ENCODE measurements around the gene LIPM. TPM values are rescaled to one million over a fixed set of nuclear protein-coding genes. Genes with fewer than 3 reads are reported as not detected.

The LIPM gene
- total RNA-seq, 2 experiments from 2014 or later: not detected

- POLR2A ChIA-PET: no interaction called here
Observed at GRCh38 chr10:88786032-88786770, 16.3 kb upstream of the LIPM start.

GRCh38 chr10:88787463-88787862 is 15.1 kb upstream of the LIPM start:
- Mint-ChIP-seq H3K9me3 (no peaks in the 10 kb centered on the region), H3K4me1 (no peaks in the 10 kb centered on the region), H3K27ac (no peak overlapping the region), H3K36me3 (no peaks in the 10 kb centered on the region), H3K4me3 (no peak overlapping the region), H3K27me3 (peaks cover 6% of the 10 kb centered on the region)
- ATAC-seq (ENCODE audit: low read depth) (no peak), DNase-seq (no peak)
- POLR2A ChIA-PET: interaction anchor here (0.5 kb wide), 1 partner anchor 144 kb away, joined by 4 read pairs; no protein-coding TSS in a partner anchor

More at GRCh38 chr10:88786032-88786770, 16.3 kb upstream of the LIPM start:
- H3K9me3 Mint-ChIP-seq: no peaks in the 10 kb centered on the region
- H3K27ac Mint-ChIP-seq: no peak overlapping the region
- H3K4me3 Mint-ChIP-seq: no peak overlapping the region
- H3K27me3 Mint-ChIP-seq: peaks cover 6% of the 10 kb centered on the region
- no peaks in the 10 kb centered on the region for H3K36me3 Mint-ChIP-seq
- no peak for DNase-seq
- H3K4me1 Mint-ChIP-seq: no peaks in the 10 kb centered on the region
- ATAC-seq (ENCODE audit: low read depth): no peak

- POLR2A ChIA-PET: no interaction called here
Observed at GRCh38 chr10:88788924-88789323, 13.6 kb upstream of the LIPM start.

GRCh38 chr10:88791924-88792323 is 10.6 kb upstream of the LIPM start:
- POLR2A ChIA-PET: no interaction called here
- no peaks in the 10 kb centered on the region for H3K27me3 Mint-ChIP-seq

More at GRCh38 chr10:88788924-88789323, 13.6 kb upstream of the LIPM start:
- Mint-ChIP-seq H3K27ac (no peak overlapping the region), H3K4me1 (peaks cover 10% of the 10 kb centered on the region), H3K27me3 (peaks cover 2% of the 10 kb centered on the region), H3K9me3 (no peaks in the 10 kb centered on the region), H3K36me3 (no peaks in the 10 kb centered on the region), H3K4me3 (no peak overlapping the region)
- no peak for DNase-seq
- no peak for ATAC-seq (ENCODE audit: low read depth)

GRCh38 chr10:88792661-88793060 is 9.9 kb upstream of the LIPM start:
- POLR2A ChIA-PET: no interaction called here
- H3K36me3 Mint-ChIP-seq: no peaks in the 10 kb centered on the region
- no peaks in the 10 kb centered on the region for H3K27me3 Mint-ChIP-seq
- DNase-seq (no peak), ATAC-seq (ENCODE audit: low read depth) (no peak)
- no peak overlapping the region for H3K4me3 Mint-ChIP-seq
- H3K4me1 Mint-ChIP-seq: peaks cover 15% of the 10 kb centered on the region
- no peak overlapping the region for H3K27ac Mint-ChIP-seq
- no peaks in the 10 kb centered on the region for H3K9me3 Mint-ChIP-seq

More at GRCh38 chr10:88791924-88792323, 10.6 kb upstream of the LIPM start:
- no peaks in the 10 kb centered on the region for H3K9me3 Mint-ChIP-seq
- ATAC-seq (ENCODE audit: low read depth): no peak
- no peaks in the 10 kb centered on the region for H3K36me3 Mint-ChIP-seq
- no peak overlapping the region for H3K4me3 Mint-ChIP-seq
- no peak overlapping the region for H3K27ac Mint-ChIP-seq
- DNase-seq: no peak
- H3K4me1 Mint-ChIP-seq: peaks cover 15% of the 10 kb centered on the region

- DNase-seq (no peak), ATAC-seq (ENCODE audit: low read depth) (peak; percentile 70)
- peak overlapping the region; percentile 41 for H3K4me3 Mint-ChIP-seq
- H3K9me3 Mint-ChIP-seq: no peaks in the 10 kb centered on the region
- H3K27ac Mint-ChIP-seq: peak overlapping the region; percentile 15
- no peaks in the 10 kb centered on the region for H3K36me3 Mint-ChIP-seq
- H3K27me3 Mint-ChIP-seq: no peaks in the 10 kb centered on the region
- H3K4me1 Mint-ChIP-seq: peaks cover 15% of the 10 kb centered on the region
- POLR2A ChIA-PET: no interaction called here
Observed at GRCh38 chr10:88793712-88794299, 8.7 kb upstream of the LIPM start.

GRCh38 chr10:88794731-88795130 is 7.8 kb upstream of the LIPM start:
- ATAC-seq (ENCODE audit: low read depth): no peak
- H3K4me1 Mint-ChIP-seq: peaks cover 15% of the 10 kb centered on the region
- H3K9me3 Mint-ChIP-seq: no peaks in the 10 kb centered on the region
- no peak overlapping the region for H3K4me3 Mint-ChIP-seq
- no peaks in the 10 kb centered on the region for H3K36me3 Mint-ChIP-seq
- DNase-seq: no peak
- no peak overlapping the region for H3K27ac Mint-ChIP-seq
- POLR2A ChIA-PET: no interaction called here
- H3K27me3 Mint-ChIP-seq: peaks cover 6% of the 10 kb centered on the region

GRCh38 chr10:88800152-88801125 is 2.1 kb upstream of the LIPM start:
- Mint-ChIP-seq H3K4me1 (no peaks in the 10 kb centered on the region), H3K4me3 (no peak overlapping the region), H3K27ac (no peak overlapping the region), H3K9me3 (no peaks in the 10 kb centered on the region), H3K27me3 (peaks cover 6% of the 10 kb centered on the region), H3K36me3 (no peaks in the 10 kb centered on the region)
- no peak for DNase-seq
- no peak for ATAC-seq (ENCODE audit: low read depth)
- POLR2A ChIA-PET: no interaction called here

- Mint-ChIP-seq H3K27me3 (peaks cover 6% of the 10 kb centered on the region), H3K36me3 (no peaks in the 10 kb centered on the region), H3K9me3 (no peaks in the 10 kb centered on the region), H3K4me1 (no peaks in the 10 kb centered on the region), H3K27ac (no peak overlapping the region), H3K4me3 (no peak overlapping the region)
- POLR2A ChIA-PET: no interaction called here
- DNase-seq (no peak), ATAC-seq (ENCODE audit: low read depth) (no peak)
Observed at GRCh38 chr10:88803641-88804040, 1.1 kb downstream of the LIPM start.

- POLR2A ChIA-PET: no interaction called here
Observed at GRCh38 chr10:88804083-88804812, 1.7 kb downstream of the LIPM start.

GRCh38 chr10:88805361-88805760 is 2.8 kb downstream of the LIPM start:
- POLR2A ChIA-PET: no interaction called here
- Mint-ChIP-seq H3K36me3 (no peaks in the 10 kb centered on the region), H3K4me3 (no peak overlapping the region), H3K9me3 (no peaks in the 10 kb centered on the region), H3K27me3 (no peaks in the 10 kb centered on the region), H3K4me1 (peaks cover under 1% of the 10 kb centered on the region), H3K27ac (no peak overlapping the region)
- ATAC-seq (ENCODE audit: low read depth) (no peak), DNase-seq (no peak)

More at GRCh38 chr10:88804083-88804812, 1.7 kb downstream of the LIPM start:
- Mint-ChIP-seq H3K27me3 (peaks cover 3% of the 10 kb centered on the region), H3K27ac (no peak overlapping the region), H3K4me3 (no peak overlapping the region), H3K36me3 (no peaks in the 10 kb centered on the region), H3K4me1 (no peaks in the 10 kb centered on the region), H3K9me3 (no peaks in the 10 kb centered on the region)
- DNase-seq (no peak), ATAC-seq (ENCODE audit: low read depth) (no peak)

- no peak for DNase-seq
- H3K4me3 Mint-ChIP-seq: no peak overlapping the region
- H3K4me1 Mint-ChIP-seq: peaks cover 4% of the 10 kb centered on the region
- H3K27me3 Mint-ChIP-seq: no peaks in the 10 kb centered on the region
- no peak for ATAC-seq (ENCODE audit: low read depth)
- H3K9me3 Mint-ChIP-seq: no peaks in the 10 kb centered on the region
- no peak overlapping the region for H3K27ac Mint-ChIP-seq
- POLR2A ChIA-PET: no interaction called here
- H3K36me3 Mint-ChIP-seq: no peaks in the 10 kb centered on the region
Observed at GRCh38 chr10:88805924-88806323, 3.4 kb downstream of the LIPM start.

GRCh38 chr10:88809621-88810020 is 7.1 kb downstream of the LIPM start:
- Mint-ChIP-seq H3K4me3 (no peak overlapping the region), H3K9me3 (no peaks in the 10 kb centered on the region), H3K27ac (no peak overlapping the region), H3K36me3 (no peaks in the 10 kb centered on the region), H3K4me1 (peaks cover 4% of the 10 kb centered on the region), H3K27me3 (peaks cover 3% of the 10 kb centered on the region)
- no peak for DNase-seq
- no peak for ATAC-seq (ENCODE audit: low read depth)
- POLR2A ChIA-PET: no interaction called here
